Measurements from ENCODE around the gene KIAA1191. TPM values are rescaled to one million over a fixed set of nuclear protein-coding genes. Genes with fewer than 3 reads are reported as not detected.
A peak's percentile ranks its signal among the peaks of the same experiment; 100 is the strongest.
"Not testable (repeated sequence)": the region's sequence is repeated elsewhere in the genome, so short reads cannot be mapped to it uniquely, and the experiment has no call there.

KIAA1191 gene
- total RNA-seq (100 to 1,000 TPM in 3 of 4 donors, 10 to 100 TPM in 1; 88.8 to 117 (median 108) TPM), polyA plus RNA-seq (100 to 1,000 TPM in 1 of 3 donors, 10 to 100 TPM in 2; 41.0 to 112 (median 62.5) TPM)

- Histone ChIP-seq H3K27me3 (no peaks in the 10 kb centered on the region), H3K4me1 (peaks cover 0 to 36% (median 29%) of the 10 kb centered on the region in 4 donors), H3K27ac (peak within 1 kb of the TSS; percentile 72 to 87 (median 84)), H3K36me3 (peaks cover 0 to 23% (median 2%) of the 10 kb centered on the region in 4 donors), H3K4me3 (peak within 1 kb of the TSS; percentile 72 to 99 (median 80)), H3K9me3 (no peaks in the 10 kb centered on the region)
- 1 to 4% methylated on average over 56 of the region's 56 CpGs for WGBS, 2 donors
- peak; percentile 96 for DNase-seq
- peak; percentile 89 to 98 (median 93) for TF ChIP-seq POLR2AphosphoS5 (IDR thresholded peaks at IDR 0.05)
- TF ChIP-seq POLR2A (IDR thresholded peaks at IDR 0.05) = peak; percentile 55 to 85
- TF ChIP-seq CTCF (IDR thresholded peaks at IDR 0.05) = peak in 2 of 4 experiments; percentile 3 to 9
- TF ChIP-seq EP300 (IDR thresholded peaks at IDR 0.05) = no peak
- intact Hi-C loops (cut with DNase I) = loop anchor here (5.0 kb wide), 1 partner anchor 176 kb away; the partner anchor contains the start of gene RNF44
Measured at GRCh38 chr5:176361437-176362232, at the start of gene KIAA1191. KIAA1191 (minus strand) TSS chr5:176361764; CDS start chr5:176359508, 2,256 bp downstream.

- intact Hi-C loops (cut with DNase I) = loop anchor here (10.0 kb wide), 1 partner anchor 164 kb away; no protein-coding TSS in a partner anchor
- peaks cover 0 to 45% (median 30%) of the 10 kb centered on the region in 4 donors for H3K4me1 ChIP-seq
- H3K27me3 ChIP-seq = no peaks in the 10 kb centered on the region
- DNase-seq = no peak
- H3K27ac ChIP-seq = no peak overlapping the region
- 72 to 95% methylated on average over 5 of the region's 5 CpGs for WGBS, 2 donors
- H3K9me3 ChIP-seq = no peaks in the 10 kb centered on the region
- no peak overlapping the region for H3K4me3 ChIP-seq
- TF ChIP-seq CTCF (IDR thresholded peaks at IDR 0.05) (no peak), POLR2AphosphoS5 (IDR thresholded peaks at IDR 0.05) (no peak), EP300 (IDR thresholded peaks at IDR 0.05) (no peak), POLR2A (IDR thresholded peaks at IDR 0.05) (no peak)
- peaks cover 0 to 52% (median 12%) of the 10 kb centered on the region in 4 donors for H3K36me3 ChIP-seq
Measured at GRCh38 chr5:176410486-176411180, 49.1 kb upstream of the KIAA1191 start.

- DNase-seq = no peak
- TF ChIP-seq POLR2AphosphoS5 (IDR thresholded peaks at IDR 0.05) = no peak
- no peak for TF ChIP-seq CTCF (IDR thresholded peaks at IDR 0.05)
- TF ChIP-seq EP300 (IDR thresholded peaks at IDR 0.05) = no peak
- TF ChIP-seq POLR2A (IDR thresholded peaks at IDR 0.05) = no peak
- no peak overlapping the region for H3K27ac ChIP-seq
- H3K36me3 ChIP-seq = peaks cover 0 to 57% (median 13%) of the 10 kb centered on the region in 4 donors
- peaks cover 0 to 37% (median 22%) of the 10 kb centered on the region in 4 donors for H3K4me1 ChIP-seq
- H3K4me3 ChIP-seq = no peak overlapping the region
- 97 to 98% methylated on average over 4 of the region's 4 CpGs for WGBS, 2 donors
- H3K9me3 ChIP-seq = no peaks in the 10 kb centered on the region
- H3K27me3 ChIP-seq = no peaks in the 10 kb centered on the region
- intact Hi-C loops (cut with DNase I) = loop anchor here (10.0 kb wide), 1 partner anchor 165 kb away; no protein-coding TSS in a partner anchor
Measured at GRCh38 chr5:176409765-176410164, 48.2 kb upstream of the KIAA1191 start.

- Histone ChIP-seq H3K4me1 (peaks cover 0 to 25% (median 11%) of the 10 kb centered on the region in 4 donors), H3K27ac (no peak overlapping the region), H3K36me3 (peaks cover 0 to 61% (median 13%) of the 10 kb centered on the region in 4 donors), H3K27me3 (no peaks in the 10 kb centered on the region), H3K4me3 (no peak overlapping the region), H3K9me3 (no peaks in the 10 kb centered on the region)
- intact Hi-C loops (cut with DNase I) = no loop called here
- DNase-seq = no peak
- WGBS, 2 donors = 89% methylated on average over 5 of the region's 5 CpGs
- no peak for TF ChIP-seq POLR2A (IDR thresholded peaks at IDR 0.05)
- TF ChIP-seq EP300 (IDR thresholded peaks at IDR 0.05) = no peak
- no peak for TF ChIP-seq CTCF (IDR thresholded peaks at IDR 0.05)
- TF ChIP-seq POLR2AphosphoS5 (IDR thresholded peaks at IDR 0.05) = no peak
Measured at GRCh38 chr5:176408590-176408989, 47.0 kb upstream of the KIAA1191 start.

- DNase-seq; H3K27me3 ChIP-seq; H3K9me3 ChIP-seq; intact Hi-C loops (cut with DNase I); H3K4me3 ChIP-seq: not testable (repeated sequence)
- peaks cover 0 to 61% (median 13%) of the 10 kb centered on the region in 4 donors for H3K36me3 ChIP-seq
- WGBS, 2 donors = 92 to 95% methylated on average over 10 of the region's 10 CpGs
- H3K27ac ChIP-seq = peak overlapping the region in 1 of 4 donors; percentile 59
- peaks cover 0 to 21% (median 7%) of the 10 kb centered on the region in 4 donors for H3K4me1 ChIP-seq
Measured at GRCh38 chr5:176408252-176408573, 46.6 kb upstream of the KIAA1191 start.
